NCI-H187 (cell line): ENCODE results near the gene CHI3L1.
A peak's percentile ranks its signal among the peaks of the same experiment; 100 is the strongest.

Experiments
- DNase-seq, 2 experiments: peaks; one replicate each; lab custom pipeline; 2025; lab: John Stamatoyannopoulos, UW

The CHI3L1 gene

DNA sequence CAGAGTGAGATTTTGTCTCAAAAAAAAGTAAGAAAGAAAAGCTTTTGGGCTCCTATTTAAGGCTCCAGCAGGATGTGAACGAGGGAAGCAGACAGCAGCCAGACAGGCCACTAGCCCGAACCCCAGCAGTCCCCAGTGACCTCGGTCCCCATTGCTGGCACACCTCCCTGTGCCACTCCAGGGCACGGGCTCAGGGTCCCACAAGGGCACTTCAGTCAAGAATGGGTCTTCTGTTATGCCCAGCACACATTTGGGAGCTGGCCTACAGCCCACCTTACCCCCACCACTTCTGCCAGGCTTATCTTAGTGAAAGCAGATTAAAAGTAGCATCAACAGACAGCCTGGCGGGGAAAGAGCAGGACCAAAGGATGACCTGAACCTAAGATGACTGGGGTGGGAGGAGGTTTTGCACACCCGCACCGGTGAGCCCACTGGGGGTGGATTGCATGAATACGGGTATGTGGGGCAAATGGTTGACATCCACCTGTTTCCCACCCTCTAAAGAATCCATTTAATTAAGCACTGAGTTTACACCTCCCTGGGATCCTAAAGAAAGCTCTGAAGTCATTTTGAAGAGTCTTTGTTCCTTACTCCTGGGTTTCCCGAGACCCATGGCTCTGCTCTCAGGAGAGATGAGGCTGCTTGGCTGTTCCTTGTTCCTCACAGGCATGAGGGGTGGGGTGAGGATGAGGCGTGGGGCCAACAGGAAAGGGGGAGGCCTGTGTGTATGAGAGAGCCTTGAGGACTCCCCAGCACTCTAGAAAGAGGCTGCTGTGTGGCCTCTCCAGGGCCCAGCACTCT lies 4.7 kb downstream of the CHI3L1 start:
- no peak for DNase-seq

GRCh38 chr1:203180611-203181330 lies 5.7 kb downstream of the CHI3L1 start:
- DNase-seq: no peak

GRCh38 chr1:203179667-203180005 lies 6.9 kb downstream of the CHI3L1 start:
- DNase-seq: no peak

DNA sequence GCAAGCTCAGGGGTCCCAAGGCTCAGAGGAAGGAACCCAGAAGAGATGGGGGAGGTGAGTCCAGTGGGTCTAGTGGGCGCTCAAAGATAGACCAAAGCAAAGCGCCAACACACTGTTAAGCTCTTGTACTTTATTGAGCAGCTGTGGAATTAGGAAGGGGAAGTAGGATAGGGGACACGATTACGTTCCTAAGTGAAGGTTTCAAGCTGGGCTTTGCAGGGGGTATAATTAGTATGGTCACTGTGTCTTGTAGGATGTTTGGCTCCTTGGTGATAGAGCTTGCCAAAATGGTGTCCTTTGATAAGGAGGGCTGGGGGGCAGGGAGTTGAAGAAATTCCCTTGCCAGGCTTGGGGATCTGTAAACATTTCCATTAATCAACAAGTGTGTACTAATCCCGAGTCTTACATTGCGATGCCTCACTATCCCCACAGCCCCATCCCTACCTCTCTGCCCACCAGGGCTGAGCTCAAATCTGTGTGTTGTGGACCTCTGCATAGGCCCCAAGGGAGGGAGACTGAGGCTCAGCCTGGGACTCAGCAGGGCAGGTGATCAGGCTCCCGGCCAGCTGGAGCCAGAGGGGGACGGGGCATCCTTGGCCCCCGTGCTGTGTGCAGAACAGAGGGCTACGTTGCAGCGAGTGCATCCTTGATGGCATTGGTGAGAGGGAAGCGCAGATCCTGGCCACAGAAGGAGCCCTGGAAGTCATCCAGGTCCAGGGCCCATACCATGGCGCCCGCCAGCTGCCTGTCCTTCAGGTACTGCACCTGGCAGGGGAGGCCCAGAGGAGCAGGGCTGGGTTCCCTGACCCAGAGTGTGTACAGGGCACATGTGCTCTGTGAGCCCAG lies 7.5 kb downstream of the CHI3L1 start:
- no peak for DNase-seq

GRCh38 chr1:203178083-203178482 lies 8.4 kb downstream of the CHI3L1 start:
- DNase-seq: no peak

DNA sequence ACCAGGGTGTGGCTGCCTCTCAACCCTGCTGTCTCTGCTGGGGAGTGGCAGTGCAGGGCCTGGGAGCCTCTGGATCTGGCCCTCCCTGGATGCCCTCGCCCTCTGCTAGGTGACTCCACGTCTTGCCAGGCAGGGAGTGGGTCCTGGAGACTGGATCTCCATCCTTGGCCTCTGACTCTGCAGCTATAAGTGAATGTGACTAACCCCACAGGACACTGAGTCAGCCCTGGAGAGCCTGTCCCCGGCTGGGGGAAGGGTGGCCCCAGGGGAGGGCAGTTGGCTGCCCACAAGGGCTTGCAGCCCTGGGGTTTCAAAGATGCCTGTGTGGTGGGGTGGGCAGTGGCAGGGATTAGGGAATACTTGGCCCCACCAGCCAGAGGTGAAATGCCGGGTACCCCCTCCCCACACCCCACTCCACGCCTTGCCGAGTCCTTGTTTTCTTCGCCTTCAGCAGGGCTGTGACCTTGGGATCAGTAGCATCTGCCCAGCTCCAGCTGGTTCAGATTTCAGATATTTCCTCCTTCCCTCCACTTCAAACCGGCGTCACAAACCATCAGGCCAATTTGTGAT lies 8.9 kb downstream of the CHI3L1 start:
- no peak for DNase-seq

GRCh38 chr1:203177036-203177405 lies 9.5 kb downstream of the CHI3L1 start:
- DNase-seq: no peak

GRCh38 chr1:203176273-203177035 lies 10.1 kb downstream of the CHI3L1 start:
- DNase-seq: no peak

DNA sequence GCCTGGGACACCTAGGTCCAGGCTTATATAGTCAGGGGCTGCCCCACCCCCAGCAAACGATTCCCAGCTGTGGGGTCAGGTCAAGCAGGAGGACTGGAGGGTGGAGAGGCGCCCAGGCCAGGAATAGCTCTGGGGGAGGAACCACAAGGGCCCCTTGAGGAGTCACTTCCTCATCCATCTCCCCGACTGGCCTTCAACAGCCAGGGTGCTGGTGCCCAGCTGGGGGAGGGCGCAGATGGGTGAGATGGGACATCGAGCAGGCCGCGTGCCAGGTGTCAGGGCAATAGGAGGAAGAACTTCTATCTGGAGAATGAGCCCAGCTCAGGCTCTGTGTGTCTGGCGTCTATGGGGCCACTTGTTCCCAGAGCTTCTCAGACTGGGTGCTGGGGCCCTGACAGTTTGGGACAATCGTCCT lies 10.7 kb downstream of the CHI3L1 start:
- no peak for DNase-seq

DNA sequence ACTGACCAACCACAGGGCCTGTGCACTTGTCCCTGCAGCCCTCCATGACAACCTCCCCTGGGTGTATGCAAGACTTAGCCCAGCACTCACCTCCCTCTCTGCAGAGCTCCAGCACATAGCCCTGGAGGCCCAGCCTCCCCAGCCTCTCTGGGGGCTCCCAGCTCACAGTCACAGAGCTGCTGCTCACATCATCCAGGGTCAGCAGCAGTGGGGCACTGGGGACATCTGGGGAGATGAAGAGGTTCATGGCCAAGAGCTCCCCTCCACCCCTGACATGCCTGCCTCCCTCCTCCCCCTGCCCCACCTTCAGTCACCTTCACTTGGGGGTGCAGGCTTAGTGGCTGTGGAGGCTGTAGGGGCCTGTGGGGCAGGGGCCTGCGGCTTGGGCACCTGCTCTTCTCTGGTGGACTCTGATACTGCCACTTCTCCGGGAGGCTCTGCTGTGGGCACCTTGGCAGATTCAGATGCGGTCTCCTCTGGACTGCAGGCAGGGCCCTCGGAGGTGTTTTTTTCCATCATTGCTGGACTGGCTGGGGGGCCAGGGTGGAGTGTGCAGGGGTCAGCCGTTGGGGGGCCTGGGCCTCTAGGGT lies 11.2 kb downstream of the CHI3L1 start, which contains the start of gene MYBPH:
TSS of gene MYBPH (minus strand) at position 590 of the 590 bp plus-strand sequence. CDS start at position 519, 71 bp downstream.
- DNase-seq: no peak

DNA sequence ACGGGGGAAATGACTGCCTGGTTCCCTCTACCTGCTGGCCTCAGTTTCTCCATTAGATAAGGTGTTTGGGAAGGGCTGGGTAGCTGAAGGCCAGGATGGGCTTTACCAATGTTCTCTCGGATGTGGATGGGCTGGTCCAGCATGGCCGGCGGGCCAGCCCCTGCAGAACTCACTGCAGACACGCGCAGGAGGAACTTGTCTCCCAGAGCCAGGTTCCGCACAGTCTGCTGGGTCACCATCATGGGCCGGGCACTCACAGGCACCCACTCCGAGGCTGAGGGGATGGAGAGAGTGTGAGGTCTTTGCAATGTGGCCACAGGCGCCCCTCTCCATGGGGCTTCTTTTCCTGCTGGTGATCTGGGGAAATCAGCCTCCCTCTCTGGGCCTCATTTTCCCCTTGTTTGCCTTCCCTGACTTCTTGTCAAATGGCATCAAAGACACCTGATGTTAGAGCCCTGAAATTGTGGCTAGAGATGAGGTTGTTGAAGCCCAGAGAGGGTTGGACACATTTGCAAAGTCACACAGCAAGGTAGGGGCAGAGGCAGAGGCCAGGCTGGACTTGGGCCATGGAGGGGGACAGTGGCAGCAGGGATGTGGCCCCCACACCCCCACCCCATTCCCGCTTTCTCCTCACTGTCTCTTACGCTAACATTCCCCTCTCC lies 12.0 kb downstream of the CHI3L1 start:
- DNase-seq: no peak

DNA sequence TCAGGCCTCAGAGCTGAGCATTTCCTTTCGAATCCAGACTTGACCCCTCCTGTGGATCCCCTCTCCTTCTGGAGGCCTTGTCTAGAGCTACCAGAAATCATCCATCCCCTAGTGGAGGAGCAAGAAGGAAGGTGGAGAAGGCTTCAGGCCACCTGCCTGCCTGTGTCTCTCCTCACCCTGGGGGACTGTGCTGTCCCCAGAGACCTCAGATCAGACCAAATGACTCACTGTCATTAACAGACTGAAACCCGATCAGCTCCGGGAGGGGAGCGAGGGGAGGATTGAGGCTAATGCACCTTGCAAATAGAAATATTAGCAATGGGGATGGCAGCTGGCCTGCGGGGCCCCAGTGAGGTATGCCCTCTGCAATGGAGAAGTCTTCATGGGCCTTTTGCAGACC lies 12.9 kb downstream of the CHI3L1 start:
- DNase-seq: no peak

GRCh38 chr1:203173011-203173555 lies 13.4 kb downstream of the CHI3L1 start:
- DNase-seq: no peak

DNA sequence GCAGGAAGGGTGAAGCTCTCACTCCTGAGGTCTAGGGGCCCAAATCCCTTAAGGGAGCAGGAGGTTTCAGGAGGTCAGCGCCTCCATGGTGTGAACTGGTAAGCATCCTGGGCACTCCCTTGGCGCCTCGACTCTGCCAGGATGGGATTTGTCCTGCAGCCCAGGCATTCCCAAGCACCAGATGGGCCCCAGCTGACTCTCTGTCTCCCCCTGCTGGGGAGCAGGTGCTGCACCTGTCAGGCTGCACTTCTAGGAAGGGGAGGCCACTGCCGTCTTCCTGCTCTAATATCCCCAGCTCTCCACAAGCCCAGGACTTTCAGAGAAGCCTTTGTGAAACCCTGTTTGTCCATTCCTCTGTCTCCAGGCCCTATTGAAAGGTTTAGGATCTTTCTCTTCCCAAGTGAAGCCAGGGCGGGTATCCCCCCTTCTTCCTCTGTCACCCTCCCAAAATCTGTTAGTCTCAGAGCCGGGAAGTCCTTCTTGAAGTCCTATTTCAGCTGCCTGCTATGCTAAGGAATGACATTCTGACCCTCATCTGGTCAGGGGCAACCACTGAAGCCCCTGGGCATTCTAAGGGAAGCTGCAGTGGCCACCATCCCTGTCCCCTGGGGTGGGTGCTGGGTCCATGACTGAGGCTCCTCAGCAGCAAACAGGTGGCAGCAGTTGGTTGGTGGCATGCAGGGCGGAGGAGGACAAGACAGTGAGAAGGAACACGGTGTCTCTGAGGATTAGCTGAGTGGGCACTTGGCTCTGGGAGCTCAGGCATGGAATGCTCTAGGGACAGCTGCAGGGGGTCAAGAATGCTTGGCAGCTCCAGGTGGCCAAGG lies 14.1 kb downstream of the CHI3L1 start:
- DNase-seq: peak; percentile 34 to 58

- DNase-seq: no peak
These were observed 14.9 kb downstream of the CHI3L1 start for GRCh38 chr1:203171341-203172183.

- no peak for DNase-seq
These were observed 15.7 kb downstream of the CHI3L1 start for GRCh38 chr1:203170625-203171330.

DNA sequence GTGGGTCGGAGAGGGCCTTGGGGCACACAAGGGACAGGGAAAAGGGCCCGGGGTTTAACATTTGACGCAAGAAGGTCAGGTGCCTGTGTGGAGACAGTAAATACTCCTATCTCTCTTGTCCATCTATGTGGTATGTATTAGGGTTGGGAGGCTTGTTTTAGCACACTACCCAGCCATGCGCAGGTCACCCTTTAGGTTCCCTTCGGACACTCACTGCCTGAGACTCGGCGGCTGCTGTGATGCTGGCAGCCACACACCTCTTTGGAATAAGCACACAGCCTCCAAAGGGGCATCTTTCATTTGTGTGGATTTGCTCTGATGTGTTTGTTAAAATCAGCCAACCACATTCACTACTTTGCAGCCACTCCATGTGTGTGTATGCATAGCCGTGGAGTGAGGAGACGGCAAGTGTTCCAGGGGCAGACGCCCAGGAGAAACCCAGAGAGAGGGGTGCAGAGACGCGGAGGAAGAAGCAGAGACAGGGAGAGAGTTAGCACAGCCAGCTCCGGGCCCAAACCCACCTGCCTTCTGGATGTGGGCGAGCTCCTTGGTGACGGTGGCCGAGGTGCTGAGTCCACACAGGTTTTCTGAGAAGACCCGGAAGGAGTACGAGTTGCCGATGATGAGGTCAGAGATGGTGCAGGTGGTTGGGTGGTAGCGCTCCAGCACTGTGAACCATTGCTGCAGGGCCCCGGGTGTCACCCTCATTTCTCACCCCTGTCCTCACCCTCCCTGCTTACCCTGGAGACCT lies 16.6 kb downstream of the CHI3L1 start:
- DNase-seq: no peak
